ENCODE data around the gene ILDR2.

ILDR2 gene

GRCh38 chr1:166875734-166876539, 99.4 kb downstream of the ILDR2 start, which contains the start of gene TADA1 (continued):
- TF ChIP-seq PRDM2 (tag by site-specific recombination; IDR thresholded peaks at IDR 0.05; ENCODE audit: borderline replicate concordance), result no peak
- TF ChIP-seq PBX3 (CRISPR knock-in tag; IDR thresholded peaks at IDR 0.05), result no peak; the same call in 1 of the 2 replicates
- peak; percentile 91 for TF ChIP-seq KLF8 (tag by site-specific recombination; IDR thresholded peaks at IDR 0.05)
- TF ChIP-seq ZNF394 (tag by site-specific recombination; IDR thresholded peaks at IDR 0.05; ENCODE audit: borderline replicate concordance), result peak; percentile 62; the same call in 1 of the 2 replicates
- TF ChIP-seq ZNF157 (tag by site-specific recombination; IDR thresholded peaks at IDR 0.05), result no peak
- TF ChIP-seq ZNF558 (tag by site-specific recombination; IDR thresholded peaks at IDR 0.05), result peak; percentile 34; the same call in 1 of the 2 replicates
- TF ChIP-seq REPIN1 (tag by site-specific recombination; IDR thresholded peaks at IDR 0.05; ENCODE audit: low read depth), result no peak
- TF ChIP-seq ZNF677 (tag by site-specific recombination; IDR thresholded peaks at IDR 0.05), result no peak
- no peak for TF ChIP-seq ZNF776 (tag by site-specific recombination; IDR thresholded peaks at IDR 0.05; ENCODE audit: borderline replicate concordance)

- CTCF ChIA-PET, result interaction anchor here (0.7 to 1.5 kb wide), 3 partner anchors 30 to 182 kb away, joined by 3 to 4 read pairs (median 3); no protein-coding TSS in a partner anchor
- H3K4me1 ChIP-seq (ENCODE audit: control insufficient read depth, insufficient read depth, low read length), result no peaks in the 10 kb centered on the region; the same call in 1 of the 2 replicates
Observed at GRCh38 chr1:166875302-166875733, 100.0 kb downstream of the ILDR2 start.

More at GRCh38 chr1:166875302-166875733, 100.0 kb downstream of the ILDR2 start:
- Histone ChIP-seq H3K36me3 (ENCODE audit: control insufficient read depth in 2 of 2, insufficient read depth in 1 of 2, low read length in 2 of 2) (no peaks in the 10 kb centered on the region), H3K27ac (ENCODE audit: extremely low read depth, low read depth, low read length) (peak overlapping the region; percentile 79; the same call in 1 of the 2 replicates), H3K4me3 (ENCODE audit: low read depth, low read length) (peak overlapping the region; percentile 81), H3K9me3 (ENCODE audit: control insufficient read depth, insufficient read depth, low read depth, low read length) (no peaks in the 10 kb centered on the region)
- TF ChIP-seq ZNF580 (tag by site-specific recombination; IDR thresholded peaks at IDR 0.05), result 0 out of 2 replicates have a peak, but pooled peaks have one; percentile 10
- TF ChIP-seq ZNF280D (tag by site-specific recombination; IDR thresholded peaks at IDR 0.05), result 0 out of 2 replicates have a peak, but pooled peaks have one; percentile 45
- peak; percentile 54; the same call in 1 of the 2 replicates for TF ChIP-seq ZNF18 (tag by site-specific recombination; IDR thresholded peaks at IDR 0.05)
- TF ChIP-seq ZSCAN23 (tag by site-specific recombination; IDR thresholded peaks at IDR 0.05), result no peak
- POLR2A ChIA-PET, result interaction anchor here (1.0 to 2.8 kb wide), 4 partner anchors 32 to 581 kb away, joined by 4 to 21 read pairs (median 6); partner anchors contain the start of gene POGK

Data from HEK293 (cell line).